H9 (cell line): Measurements from ENCODE around the gene KLK15. TPM values are rescaled to one million over a fixed set of nuclear protein-coding genes. Genes with fewer than 3 reads are reported as not detected.

Source experiments
- DNase-seq: peaks from one replicate; pipeline ENCODE4 v3.0.0-alpha.2; 2017
- H2AFZ ChIP-seq: one replicate; pipeline ENCODE4 v1.6.1; 2013; ENCODE audit warnings: mild to moderate bottlenecking, low read length, control low read depth, moderate library complexity
- H2AK5ac ChIP-seq: 2 replicates; pipeline ENCODE4 v1.6.1; 2013; ENCODE audit warnings: low read length, control low read depth, mixed read lengths; ENCODE audit not compliant: insufficient read length
- H2BK120ac ChIP-seq: one replicate; pipeline ENCODE4 v1.6.1; 2013; ENCODE audit warnings: low read depth, mild to moderate bottlenecking, low read length, control low read depth, inconsistent platforms; ENCODE audit not compliant: poor library complexity, severe bottlenecking
- H2BK12ac ChIP-seq: 2 replicates; pipeline ENCODE4 v1.6.1; 2013; ENCODE audit warnings: low read length, control low read depth, mixed read lengths, low read depth; ENCODE audit not compliant: insufficient read length
- H2BK15ac ChIP-seq: 2 replicates; pipeline ENCODE4 v1.6.1; 2013; ENCODE audit warnings: low read depth, low read length, control low read depth
- H2BK20ac ChIP-seq: one replicate; pipeline ENCODE4 v1.6.1; 2013; ENCODE audit warnings: low read depth, mild to moderate bottlenecking, low read length, control low read depth, inconsistent platforms; ENCODE audit not compliant: poor library complexity, severe bottlenecking
- H2BK5ac ChIP-seq: 2 replicates; pipeline ENCODE4 v1.6.1; 2013; ENCODE audit warnings: low read length, control low read depth, mixed read lengths; ENCODE audit not compliant: insufficient read length
- H3K14ac ChIP-seq: 2 replicates; pipeline ENCODE4 v1.6.1; 2013; ENCODE audit warnings: low read length, control low read depth; ENCODE audit not compliant: insufficient read depth
- H3K18ac ChIP-seq: 2 replicates; pipeline ENCODE4 v1.6.1; 2013; ENCODE audit warnings: low read depth, mild to moderate bottlenecking, mixed read lengths, low read length, control low read depth; ENCODE audit not compliant: insufficient read length
- H3K23ac ChIP-seq: 2 replicates; pipeline ENCODE4 v1.6.1; 2013; ENCODE audit warnings: low read length, control low read depth, mixed read lengths, low read depth; ENCODE audit not compliant: insufficient read length
- H3K23me2 ChIP-seq: 2 replicates; pipeline ENCODE4 v1.6.1; 2013; ENCODE audit warnings: low read depth, mild to moderate bottlenecking, mixed read lengths, low read length, control low read depth; ENCODE audit not compliant: insufficient read length, poor library complexity, severe bottlenecking
- H3K27ac ChIP-seq: 2 replicates; pipeline ENCODE4 v1.5.1; 2013; ENCODE audit warnings: low read length, control low read depth, mixed read lengths, low read depth; ENCODE audit not compliant: insufficient read length
- H3K27me3 ChIP-seq: 2 replicates; pipeline ENCODE4 v1.6.1; 2013; ENCODE audit warnings: low read length, control low read depth, inconsistent platforms; ENCODE audit not compliant: insufficient read depth
- H3K4ac ChIP-seq: 2 replicates; pipeline ENCODE4 v1.6.1; 2013; ENCODE audit warnings: low read depth, mild to moderate bottlenecking, control low read depth, inconsistent platforms, low read length, moderate library complexity
- H3K4me1 ChIP-seq: 2 replicates; pipeline ENCODE4 v1.6.1; 2013; ENCODE audit warnings: low read length, control low read depth, inconsistent platforms; ENCODE audit not compliant: insufficient read depth
- H3K4me2 ChIP-seq: 2 replicates; pipeline ENCODE4 v1.6.1; 2013; ENCODE audit warnings: low read length, control low read depth, mixed read lengths; ENCODE audit not compliant: insufficient read length, insufficient read depth
- H3K56ac ChIP-seq: 2 replicates; pipeline ENCODE4 v1.6.1; 2013; ENCODE audit warnings: low read depth, mild to moderate bottlenecking, mixed read lengths, low read length, control low read depth; ENCODE audit not compliant: insufficient read length
- H3K79me1 ChIP-seq: 2 replicates; pipeline ENCODE4 v1.6.1; 2013; ENCODE audit warnings: low read depth, mild to moderate bottlenecking, moderate library complexity, low read length, control low read depth, inconsistent platforms; ENCODE audit not compliant: insufficient read depth, poor library complexity, severe bottlenecking
- H3K79me2 ChIP-seq: 2 replicates; pipeline ENCODE4 v1.6.1; 2013; ENCODE audit warnings: low read length, control low read depth, inconsistent platforms; ENCODE audit not compliant: insufficient read depth
- H3K9ac ChIP-seq: 2 replicates; pipeline ENCODE4 v1.6.1; 2013; ENCODE audit warnings: low read length, control low read depth, mixed read lengths; ENCODE audit not compliant: insufficient read length; ENCODE audit errors: extremely low read depth
- H3K9me3 ChIP-seq: one replicate; pipeline ENCODE4 v1.6.1; 2013; ENCODE audit warnings: low read depth, low read length, inconsistent platforms; ENCODE audit not compliant: control insufficient read depth
- H3T11ph ChIP-seq: one replicate; pipeline ENCODE4 v1.6.1; 2013; ENCODE audit warnings: mild to moderate bottlenecking, low read length, control low read depth, inconsistent platforms
- H4K20me1 ChIP-seq: one replicate; pipeline ENCODE4 v1.6.1; 2013; ENCODE audit not compliant: control insufficient read depth, insufficient read length, insufficient read depth
- H4K5ac ChIP-seq: 2 replicates; pipeline ENCODE4 v1.6.1; 2013; ENCODE audit warnings: low read depth, mild to moderate bottlenecking, mixed read lengths, low read length, control low read depth; ENCODE audit not compliant: insufficient read length
- H4K8ac ChIP-seq: replicated peaks from 2 replicates; pipeline ENCODE4 v1.6.1; 2013; ENCODE audit warnings: low read length, control low read depth, mixed read lengths, low read depth; ENCODE audit not compliant: insufficient read length
- H4K91ac ChIP-seq: 2 replicates; pipeline ENCODE4 v1.6.1; 2013; ENCODE audit warnings: low read depth, mild to moderate bottlenecking, moderate library complexity, mixed read lengths, low read length, control low read depth; ENCODE audit not compliant: insufficient read length
- H3K27ac Mint-ChIP-seq, 3 experiments: 2 replicates in 2 of 3; 3 replicates in 1 of 3; pipeline ENCODE4 v1.8.0; 2020 to 2021; ENCODE audit warnings: mixed read lengths in 3 of 3, mild to moderate bottlenecking in 1 of 3, moderate library complexity in 1 of 3
- H3K27me3 Mint-ChIP-seq: 2 replicates; pipeline ENCODE4 v1.8.0; 2021; ENCODE audit warnings: low read depth, mild to moderate bottlenecking, moderate library complexity, mixed read lengths
- H3K36me3 Mint-ChIP-seq, 3 experiments: 2 replicates in 2 of 3; 3 replicates in 1 of 3; pipeline ENCODE4 v1.8.0; 2020 to 2021; ENCODE audit warnings: low read depth in 3 of 3, mixed read lengths in 3 of 3; ENCODE audit not compliant: insufficient read depth in 1 of 3
- H3K4me1 Mint-ChIP-seq, 2 experiments: 2 replicates each; pipeline ENCODE4 v1.8.0; 2020; ENCODE audit warnings: mixed read lengths in 2 of 2
- H3K4me3 Mint-ChIP-seq, 2 experiments: 2 replicates in 1 of 2; 3 replicates in 1 of 2; pipeline ENCODE4 v1.8.0; 2020 to 2021; ENCODE audit warnings: mild to moderate bottlenecking in 2 of 2, mixed read lengths in 2 of 2, moderate library complexity in 1 of 2
- H3K9me3 Mint-ChIP-seq, 2 experiments: 2 replicates in 1 of 2; 3 replicates in 1 of 2; pipeline ENCODE4 v1.8.0; 2020; ENCODE audit warnings: mild to moderate bottlenecking in 2 of 2, mixed read lengths in 2 of 2, moderate library complexity in 1 of 2
- CTCF ChIP-seq: fragments of 200-600 bp; sonication (generic); conservative IDR thresholded peaks from 3 replicates; pipeline ENCODE4 v1.8.0; 2021; ENCODE audit warnings: antibody characterized with exemption, mild to moderate bottlenecking
- WGBS: extraction: QIAGEN DNeasy Blood & Tissue Kit; methylation state at CpG from one replicate; pipeline ENCODE4 v1.1.7; 2013; ENCODE audit warnings: missing lambda C conversion rate, low lambda C conversion rate, mixed read lengths; ENCODE audit not compliant: insufficient read length; ENCODE audit errors: extremely low coverage; 5-methylcytosine and 5-hydroxymethylcytosine counted together
- total RNA-seq: library from RNA; stranded (reverse); gene quantifications from 2 replicates; pipeline ENCODE4 v1.2.1, GENCODE V29; 2021

KLK15 gene
- total RNA-seq, 1 experiment from 2014 or later = not detected

- Histone ChIP-seq H3K79me1 (no peaks in the 10 kb centered on the region), H2BK120ac (no peak overlapping the region), H3K9ac (no peak overlapping the region), H3K23me2 (no peaks in the 10 kb centered on the region), H3K23ac (no peak overlapping the region), H3K4me2 (no peak overlapping the region), H3K14ac (no peak overlapping the region), H2BK5ac (no peak overlapping the region), H2AFZ (no peak overlapping the region), H4K8ac (no peak overlapping the region), H3K27ac (no peak overlapping the region), H2AK5ac (no peak overlapping the region), H2BK15ac (no peak overlapping the region), H3K56ac (no peak overlapping the region), H2BK12ac (no peak overlapping the region), H3K4ac (no peak overlapping the region), H3K18ac (no peak overlapping the region), H3T11ph (no peak overlapping the region), H2BK20ac (no peak overlapping the region), H3K27me3 (no peaks in the 10 kb centered on the region; the same call in none of the 2 replicates), H4K20me1 (no peaks in the 10 kb centered on the region), H4K91ac (no peak overlapping the region), H3K9me3 (no peaks in the 10 kb centered on the region), H4K5ac (no peak overlapping the region), H3K4me1 (no peaks in the 10 kb centered on the region; the same call in 1 of the 2 replicates), H3K79me2 (no peaks in the 10 kb centered on the region)
- no peak for DNase-seq
- Mint-ChIP-seq H3K4me1 (peaks cover 0 to 8% of the 10 kb centered on the region in 2 experiments; a peak in 1 of 4 replicates), H3K27ac (peak overlapping the region in 1 of 3 experiments; percentile 83; a peak in 1 of 7 replicates), H3K4me3 (no peak overlapping the region), H3K9me3 (peaks cover 0 to 3% of the 10 kb centered on the region in 2 experiments; a peak in 1 of 5 replicates), H3K27me3 (peaks cover 65% of the 10 kb centered on the region), H3K36me3 (no peaks in the 10 kb centered on the region)
- WGBS = no CpG with 5 or more reads among the region's 14 CpGs
- no peak for TF ChIP-seq CTCF
Measured at GRCh38 chr19:50827476-50827875, 5.9 kb downstream of the KLK15 start.
